HepG2 (cell line): ENCODE data around the gene SHC1. TPM values are rescaled to one million over a fixed set of nuclear protein-coding genes. Genes with fewer than 3 reads are reported as not detected.
A peak's percentile ranks its signal among the peaks of the same experiment; 100 is the strongest.

Experiments used
- ADNP ChIP-seq: sonication (generic); formaldehyde crosslinking; IDR thresholded peaks from 2 replicates; pipeline ENCODE4 v1.4.0; 2020; ENCODE audit warnings: missing genetic modification reagents
- ATAD3A ChIP-seq: sonication (generic); formaldehyde crosslinking; IDR thresholded peaks from 2 replicates; pipeline ENCODE4 v1.4.0; 2020; ENCODE audit warnings: missing genetic modification reagents
- ETS1 ChIP-seq: sonication (generic); formaldehyde crosslinking; IDR thresholded peaks from 2 replicates; pipeline ENCODE4 v1.4.0; 2020; ENCODE audit warnings: missing genetic modification reagents
- IKZF4 ChIP-seq: sonication (generic); formaldehyde crosslinking; IDR thresholded peaks from 2 replicates; pipeline ENCODE4 v1.5.1; 2020; ENCODE audit warnings: borderline replicate concordance, mild to moderate bottlenecking, low read depth, missing genetic modification reagents; ENCODE audit errors: not compliant biosample characterization
- KAT7 ChIP-seq: IDR thresholded peaks from 2 replicates; pipeline ENCODE4 v1.6.1; 2018; ENCODE audit warnings: borderline replicate concordance, missing compliant biosample characterization
- MED1 ChIP-seq: sonication (generic); formaldehyde crosslinking; IDR thresholded peaks from 2 replicates; pipeline ENCODE4 v1.4.0; 2020; ENCODE audit warnings: missing genetic modification reagents
- MTF2 ChIP-seq: sonication (generic); formaldehyde crosslinking; IDR thresholded peaks from 2 replicates; pipeline ENCODE4 v1.5.0; 2020; ENCODE audit warnings: missing genetic modification reagents, borderline replicate concordance
- PCBP2 ChIP-seq: fragments of 200-400 bp; formaldehyde crosslinking; optimal IDR thresholded peaks from 2 replicates; pipeline ENCODE3; 2018; ENCODE audit warnings: low read length, low read depth; ENCODE audit not compliant: poor library complexity, severe bottlenecking
- PPARG ChIP-seq: conservative IDR thresholded peaks from 2 replicates; pipeline ENCODE4 v1.6.1; 2016; ENCODE audit warnings: missing biosample characterization, missing genetic modification reagents
- RBM39 ChIP-seq: fragments of 200-400 bp; formaldehyde crosslinking; IDR thresholded peaks from one replicate; pipeline ENCODE4 v1.6.1; 2018; ENCODE audit warnings: antibody characterized with exemption, mild to moderate bottlenecking, low read depth, low read length; ENCODE audit not compliant: poor library complexity, severe bottlenecking
- RXRA ChIP-seq: sonication (generic); formaldehyde crosslinking; IDR thresholded peaks from 2 replicates; pipeline ENCODE4 v1.5.1; 2020; ENCODE audit warnings: missing genetic modification reagents
- SAFB2 ChIP-seq: sonication (generic); formaldehyde crosslinking; IDR thresholded peaks from 2 replicates; pipeline ENCODE4 v1.5.1; 2020; ENCODE audit warnings: missing genetic modification reagents, low read depth, mild to moderate bottlenecking, borderline replicate concordance
- SPEN ChIP-seq: sonication (generic); formaldehyde crosslinking; IDR thresholded peaks from 2 replicates; pipeline ENCODE4 v1.5.1; 2020; ENCODE audit warnings: low read depth, mild to moderate bottlenecking, missing genetic modification reagents
- STAT5B ChIP-seq: sonication (generic); formaldehyde crosslinking; IDR thresholded peaks from 2 replicates; pipeline ENCODE4 v1.4.0; 2020; ENCODE audit warnings: missing genetic modification reagents
- TARDBP ChIP-seq: sonication (generic); formaldehyde crosslinking; IDR thresholded peaks from 2 replicates; pipeline ENCODE4 v1.8.0; 2022; ENCODE audit warnings: mild to moderate bottlenecking, missing genetic modification reagents
- ZBTB38 ChIP-seq: sonication (generic); formaldehyde crosslinking; IDR thresholded peaks from 2 replicates; pipeline ENCODE4 v1.5.1; 2020; ENCODE audit warnings: mild to moderate bottlenecking, missing genetic modification reagents
- ZC3H13 ChIP-seq: sonication (generic); formaldehyde crosslinking; IDR thresholded peaks from 2 replicates; pipeline ENCODE4 v1.8.1; 2023; ENCODE audit warnings: mild to moderate bottlenecking, missing genetic modification reagents, moderate library complexity
- ZFP82 ChIP-seq: sonication (generic); formaldehyde crosslinking; IDR thresholded peaks from 2 replicates; pipeline ENCODE4 v1.5.1; 2020; ENCODE audit warnings: mild to moderate bottlenecking, missing genetic modification reagents, borderline replicate concordance
- ZIK1 ChIP-seq: sonication (generic); formaldehyde crosslinking; IDR thresholded peaks from 2 replicates; pipeline ENCODE4 v1.5.0; 2020; ENCODE audit warnings: mild to moderate bottlenecking, low read depth, missing genetic modification reagents, borderline replicate concordance
- ZMAT3 ChIP-seq: sonication (generic); formaldehyde crosslinking; conservative IDR thresholded peaks from 2 replicates; pipeline ENCODE4 v1.7.0; 2021; ENCODE audit warnings: missing genetic modification reagents
- ZMYM2 ChIP-seq: sonication (generic); formaldehyde crosslinking; IDR thresholded peaks from 2 replicates; pipeline ENCODE4 v1.8.0; 2022; ENCODE audit warnings: mild to moderate bottlenecking, missing genetic modification reagents
- ZNF10 ChIP-seq: sonication (generic); formaldehyde crosslinking; IDR thresholded peaks from 2 replicates; pipeline ENCODE4 v1.4.0; 2020; ENCODE audit warnings: mild to moderate bottlenecking, low read depth, missing genetic modification reagents, borderline replicate concordance
- ZNF20 ChIP-seq: sonication (generic); formaldehyde crosslinking; IDR thresholded peaks from 2 replicates; pipeline ENCODE4 v1.4.0; 2020; ENCODE audit warnings: mild to moderate bottlenecking, moderate library complexity, missing genetic modification reagents
- ZNF234 ChIP-seq: sonication (generic); formaldehyde crosslinking; conservative IDR thresholded peaks from 2 replicates; pipeline ENCODE4 v1.5.1; 2020; ENCODE audit warnings: mild to moderate bottlenecking, missing genetic modification reagents
- ZNF251 ChIP-seq: sonication (generic); formaldehyde crosslinking; IDR thresholded peaks from 2 replicates; pipeline ENCODE4 v1.9.0; 2021; ENCODE audit warnings: mild to moderate bottlenecking, missing genetic modification reagents
- ZNF296 ChIP-seq: sonication (generic); formaldehyde crosslinking; conservative IDR thresholded peaks from 2 replicates; pipeline ENCODE4 v1.5.0; 2020; ENCODE audit warnings: mild to moderate bottlenecking, missing genetic modification reagents
- ZNF44 ChIP-seq: sonication (generic); formaldehyde crosslinking; IDR thresholded peaks from 2 replicates; pipeline ENCODE4 v1.5.1; 2020; ENCODE audit warnings: mild to moderate bottlenecking, missing genetic modification reagents
- ZNF549 ChIP-seq: sonication (generic); formaldehyde crosslinking; IDR thresholded peaks from 2 replicates; pipeline ENCODE4 v1.5.0; 2020; ENCODE audit warnings: missing genetic modification reagents
- ZNF768 ChIP-seq: sonication (generic); formaldehyde crosslinking; IDR thresholded peaks from 2 replicates; pipeline ENCODE4 v1.4.0; 2020; ENCODE audit warnings: missing genetic modification reagents
- ZNF879 ChIP-seq: sonication (generic); formaldehyde crosslinking; IDR thresholded peaks from 2 replicates; pipeline ENCODE4 v1.8.1; 2023; ENCODE audit warnings: missing genetic modification reagents
- ZZZ3 ChIP-seq: sonication (generic); formaldehyde crosslinking; IDR thresholded peaks from 2 replicates; pipeline ENCODE4 v1.4.0; 2020; ENCODE audit warnings: missing genetic modification reagents, mild to moderate bottlenecking, borderline replicate concordance
- polyA plus RNA-seq, 8 experiments: library from polyadenylated mRNA; depleted of rRNA in 3 of 8; stranded (reverse) in 7 of 8; unstranded in 1 of 8; fragments of >200 nt; fragmentation: Illumina TruSeq in 4 of 8; extraction: Trizol in 4 of 8; gene quantifications; 2 replicates each; pipeline versions ENCODE4 v1.2.1 to v1.2.3, GENCODE V29; 2011 to 2016; ENCODE audit warnings: low read depth in 4 of 8, missing spikeins in 1 of 8, mixed read lengths in 1 of 8; ENCODE audit not compliant: insufficient read depth in 1 of 8
- total RNA-seq, 5 experiments: library from RNA; depleted of rRNA; stranded (reverse); fragments of >200 nt; fragmentation: Illumina TruSeq; extraction: Trizol; gene quantifications; 2 replicates each; pipeline ENCODE4 v1.2.3, GENCODE V29; 2016; ENCODE audit warnings: low read depth in 1 of 5

Gene SHC1
- total and polyA plus RNA-seq, 2 of the 13 experiments (the other 11 are each of a cell fraction or from before 2014, with no cell fraction given): 52.0 to 137 TPM

- TF ChIP-seq ZNF768 (0 out of 2 replicates have a peak, but pooled peaks have one; percentile 60), ZC3H13 (CRISPR knock-in tag) (peak; percentile 94), MTF2 (CRISPR knock-in tag) (0 out of 2 replicates have a peak, but pooled peaks have one; percentile 63), PCBP2 (no peak), ZZZ3 (CRISPR knock-in tag) (no peak), MED1 (peak; percentile 60), IKZF4 (CRISPR knock-in tag) (no peak), PPARG (CRISPR knock-in tag) (no peak), ZNF20 (CRISPR knock-in tag) (0 out of 2 replicates have a peak, but pooled peaks have one; percentile 14), ZMAT3 (peak; percentile 81), ZFP82 (CRISPR knock-in tag) (peak; percentile 56; the same call in 1 of the 2 replicates), SAFB2 (CRISPR knock-in tag) (peak; percentile 91; the same call in 1 of the 2 replicates), RBM39 (peak; percentile 41), ATAD3A (CRISPR knock-in tag) (no peak), KAT7 (peak; percentile 40; the same call in 1 of the 2 replicates), ZBTB38 (CRISPR knock-in tag) (peak; percentile 80), TARDBP (CRISPR knock-in tag) (peak; percentile 50; the same call in 1 of the 2 replicates), ZNF10 (no peak), STAT5B (CRISPR knock-in tag) (no peak), ZNF234 (CRISPR knock-in tag) (no peak; the same call in 1 of the 2 replicates), ZNF296 (CRISPR knock-in tag) (no peak), ZNF44 (CRISPR knock-in tag) (peak; percentile 62; the same call in 1 of the 2 replicates), ETS1 (CRISPR knock-in tag) (0 out of 2 replicates have a peak, but pooled peaks have one; percentile 76), ZNF549 (CRISPR knock-in tag) (0 out of 2 replicates have a peak, but pooled peaks have one; percentile 33), ZMYM2 (CRISPR knock-in tag) (no peak), ZIK1 (CRISPR knock-in tag) (no peak), ZNF251 (no peak; the same call in 1 of the 2 replicates), ADNP (CRISPR knock-in tag) (no peak), RXRA (peak; percentile 40; the same call in 1 of the 2 replicates), ZNF879 (CRISPR knock-in tag) (no peak; the same call in 1 of the 2 replicates), SPEN (CRISPR knock-in tag) (peak; percentile 76)
These were observed 9.1 kb downstream of the SHC1 start, which contains the start of gene PYGO2 (continued) for GRCh38 chr1:154961207-154962155.
